ENCODE measurements around the gene ATIC. TPM values are rescaled to one million over a fixed set of nuclear protein-coding genes. Genes with fewer than 3 reads are reported as not detected.
A peak's percentile ranks its signal among the peaks of the same experiment; 100 is the strongest.

Gene ATIC
- 22.1 TPM for total RNA-seq
- polyA plus RNA-seq (ENCODE audit: insufficient read depth in 1 of 8, insufficient read length in 8 of 8, low replicate concordance in 1 of 8) = 10 to 100 TPM; 44.6 to 69.2 (median 51.8) TPM
- long read RNA-seq, donor 1, transcript ATIC-201 (16 exons, 2,213 nt) = major isoform, 5 of 6 reads
- long read RNA-seq, donor 1, partial matches to known transcripts = 0 of 6 reads
- long read RNA-seq, donor 1, other reads (novel, unspliced or antisense) = 0 of 6 reads
- long read RNA-seq, donor 2 = 0 reads
- long read RNA-seq, donor 3, transcript ATIC-201 (16 exons, 2,213 nt) = major isoform, 5 of 8 reads
- long read RNA-seq, donor 3, partial matches to known transcripts = 0 of 8 reads
- long read RNA-seq, donor 3, other reads (novel, unspliced or antisense) = 0 of 8 reads
- long read RNA-seq, donor 4, transcript ATIC-201 (16 exons, 2,213 nt) = major isoform, 5 of 6 reads
- long read RNA-seq, donor 4, partial matches to known transcripts = 0 of 6 reads
- long read RNA-seq, donor 4, other reads (novel, unspliced or antisense) = 0 of 6 reads
- long read RNA-seq, donor 5, transcript ATIC-201 (16 exons, 2,213 nt) = major isoform, 15 of 18 reads
- long read RNA-seq, donor 5, partial matches to known transcripts = 0 of 18 reads
- long read RNA-seq, donor 5, other reads (novel, unspliced or antisense) = 0 of 18 reads
- long read RNA-seq, donor 6, transcript ATIC-201 (16 exons, 2,213 nt) = major isoform, 8 of 11 reads
- long read RNA-seq, donor 6, partial matches to known transcripts = 0 of 11 reads
- long read RNA-seq, donor 6, other reads (novel, unspliced or antisense) = 0 of 11 reads
- long read RNA-seq, donor 7, transcript ATIC-201 (16 exons, 2,213 nt) = major isoform, 12 of 403 reads
- long read RNA-seq, donor 7, partial matches to known transcripts = 383 of 403 reads
- long read RNA-seq, donor 7, other reads (novel, unspliced or antisense) = 6 of 403 reads
- long read RNA-seq, donor 8, transcript ATIC-201 (16 exons, 2,213 nt) = major isoform, 5 of 6 reads
- long read RNA-seq, donor 8, partial matches to known transcripts = 0 of 6 reads
- long read RNA-seq, donor 8, other reads (novel, unspliced or antisense) = 0 of 6 reads
- long read RNA-seq, donor 9, partial matches to known transcripts = 0 of 6 reads
- long read RNA-seq, donor 9, other reads (novel, unspliced or antisense) = 0 of 6 reads
- long read RNA-seq, donor 10, transcript ATIC-201 (16 exons, 2,213 nt) = major isoform, 10 of 15 reads
- long read RNA-seq, donor 10, partial matches to known transcripts = 0 of 15 reads
- long read RNA-seq, donor 10, other reads (novel, unspliced or antisense) = 0 of 15 reads
- long read RNA-seq, donor 11, transcript ATIC-201 (16 exons, 2,213 nt) = major isoform, 6 of 294 reads
- long read RNA-seq, donor 11, partial matches to known transcripts = 287 of 294 reads
- long read RNA-seq, donor 11, other reads (novel, unspliced or antisense) = 0 of 294 reads

DNA sequence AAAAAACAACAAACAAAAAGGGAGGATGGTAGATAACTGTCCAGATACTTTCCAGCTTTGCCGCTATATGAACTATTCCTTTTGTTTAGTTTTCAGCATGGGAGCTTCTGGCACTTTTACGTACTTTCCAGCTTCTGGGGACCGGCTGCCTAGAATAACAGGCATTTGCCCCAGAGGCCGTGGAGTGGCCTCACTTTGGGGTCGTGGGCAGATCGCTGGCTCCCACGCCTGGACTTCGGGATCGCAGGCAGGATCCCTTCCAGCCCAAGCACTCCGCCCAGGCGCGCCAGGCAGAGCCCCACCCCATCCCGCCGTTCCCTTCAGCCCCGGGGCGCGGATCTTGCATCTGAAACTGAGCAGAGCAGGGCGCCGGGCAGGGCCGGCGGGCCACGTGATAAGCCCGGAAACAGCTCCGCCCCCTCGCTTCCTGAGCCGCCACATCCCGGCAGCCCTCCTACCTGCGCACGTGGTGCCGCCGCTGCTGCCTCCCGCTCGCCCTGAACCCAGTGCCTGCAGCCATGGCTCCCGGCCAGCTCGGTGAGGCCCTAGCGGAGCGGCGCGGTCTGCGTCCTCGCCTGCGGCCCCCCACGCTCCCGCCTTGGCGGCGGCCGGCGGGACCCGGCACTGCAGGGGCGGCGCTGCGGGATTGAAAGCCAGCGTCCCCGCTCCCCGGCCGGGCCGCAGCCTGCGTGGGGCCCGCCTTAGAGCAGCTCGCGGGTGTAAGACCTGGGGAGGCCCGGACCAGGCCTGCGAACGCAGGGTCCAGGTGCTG is at the start of gene ATIC:
Gene ATIC, plus strand, starts transcription at position 435 of the 772 bp plus-strand sequence. Its CDS starts 84 bp downstream, at position 519.
- H3K27me3 ChIP-seq (ENCODE audit: control insufficient read depth, insufficient read depth, low read length) = no peaks in the 10 kb centered on the region
- H3K9me3 ChIP-seq (replicated peaks; ENCODE audit: control insufficient read depth, low read depth, low read length) = no peaks in the 10 kb centered on the region
- H3K4me3 ChIP-seq (ENCODE audit: low read length) = peak within 1 kb of the TSS; percentile 63
- WGBS (ENCODE audit: insufficient coverage) = under 1% methylated on average over 63 of the region's 64 CpGs
- H3K36me3 ChIP-seq (ENCODE audit: control insufficient read depth, insufficient read depth, low read length) = peaks cover 2% of the 10 kb centered on the region
- peaks cover 11% of the 10 kb centered on the region for H3K4me1 ChIP-seq (ENCODE audit: control insufficient read depth, insufficient read depth, low read length)
- peak; percentile 94 for DNase-seq
- H3K27ac ChIP-seq (ENCODE audit: low read length) = peak within 1 kb of the TSS; percentile 72

DNA sequence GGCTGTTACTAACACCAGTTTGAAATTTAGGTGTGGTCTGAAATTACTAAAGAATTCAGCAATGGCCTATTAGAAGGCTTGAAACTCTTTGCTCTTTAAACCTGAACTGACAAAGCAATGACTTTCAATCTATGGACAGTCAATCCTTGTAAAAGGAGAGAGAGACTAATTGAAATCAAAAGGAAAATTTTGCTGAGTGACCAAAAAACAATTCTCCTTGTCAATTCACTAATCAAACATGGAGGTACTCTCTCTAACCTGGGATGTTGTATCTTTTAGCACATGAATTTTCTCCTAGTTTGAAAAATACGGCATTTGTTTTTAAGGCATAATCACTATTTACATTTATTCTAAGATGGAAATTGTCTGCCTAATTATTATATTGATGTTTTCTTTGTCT is 49.6 kb upstream of the ATIC start:
- no peaks in the 10 kb centered on the region for H3K36me3 ChIP-seq (ENCODE audit: control insufficient read depth, insufficient read depth, low read length)
- no peaks in the 10 kb centered on the region for H3K9me3 ChIP-seq (replicated peaks; ENCODE audit: control insufficient read depth, low read depth, low read length)
- no peak for DNase-seq
- no peak overlapping the region for H3K4me3 ChIP-seq (ENCODE audit: low read length)
- no peaks in the 10 kb centered on the region for H3K4me1 ChIP-seq (ENCODE audit: control insufficient read depth, insufficient read depth, low read length)
- H3K27ac ChIP-seq (ENCODE audit: low read length) = no peak overlapping the region
- no CpG with 5 or more reads among the region's 1 CpG for WGBS (ENCODE audit: insufficient coverage)
- H3K27me3 ChIP-seq (ENCODE audit: control insufficient read depth, insufficient read depth, low read length) = no peaks in the 10 kb centered on the region

DNA sequence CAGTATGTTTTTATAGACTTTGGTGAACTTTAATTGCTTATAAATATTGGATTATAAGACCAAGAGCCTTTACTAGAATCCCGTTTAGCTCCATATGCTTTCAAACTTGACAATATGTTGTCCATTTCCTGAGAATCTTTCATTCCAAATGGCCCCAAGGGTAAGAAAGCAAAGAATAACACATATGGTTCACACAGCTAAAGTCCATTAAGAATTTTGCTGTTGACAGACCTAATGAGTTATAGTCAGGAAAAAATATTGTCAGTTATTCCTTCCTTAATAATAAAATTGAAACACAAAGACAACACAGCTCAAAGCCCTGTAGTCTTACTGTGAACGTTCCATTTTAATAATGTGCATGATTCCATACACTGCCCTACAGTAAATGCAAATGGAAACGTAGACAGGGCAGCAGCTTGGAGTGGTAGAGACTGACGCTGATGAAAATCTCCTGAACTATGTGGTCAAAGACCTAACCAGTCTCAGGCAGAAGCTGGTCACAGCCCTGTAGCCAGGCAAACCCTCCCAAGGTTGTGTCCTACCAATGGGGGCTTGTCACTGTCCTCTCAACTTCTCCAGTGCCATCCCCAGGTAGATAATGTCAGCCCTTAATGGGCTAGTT is 49.0 kb upstream of the ATIC start:
- no peaks in the 10 kb centered on the region for H3K36me3 ChIP-seq (ENCODE audit: control insufficient read depth, insufficient read depth, low read length)
- no peaks in the 10 kb centered on the region for H3K27me3 ChIP-seq (ENCODE audit: control insufficient read depth, insufficient read depth, low read length)
- no peak overlapping the region for H3K4me3 ChIP-seq (ENCODE audit: low read length)
- H3K27ac ChIP-seq (ENCODE audit: low read length) = no peak overlapping the region
- no CpG with 5 or more reads among the region's 4 CpGs for WGBS (ENCODE audit: insufficient coverage)
- H3K4me1 ChIP-seq (ENCODE audit: control insufficient read depth, insufficient read depth, low read length) = no peaks in the 10 kb centered on the region
- peak; percentile 56 for DNase-seq
- no peaks in the 10 kb centered on the region for H3K9me3 ChIP-seq (replicated peaks; ENCODE audit: control insufficient read depth, low read depth, low read length)

DNA sequence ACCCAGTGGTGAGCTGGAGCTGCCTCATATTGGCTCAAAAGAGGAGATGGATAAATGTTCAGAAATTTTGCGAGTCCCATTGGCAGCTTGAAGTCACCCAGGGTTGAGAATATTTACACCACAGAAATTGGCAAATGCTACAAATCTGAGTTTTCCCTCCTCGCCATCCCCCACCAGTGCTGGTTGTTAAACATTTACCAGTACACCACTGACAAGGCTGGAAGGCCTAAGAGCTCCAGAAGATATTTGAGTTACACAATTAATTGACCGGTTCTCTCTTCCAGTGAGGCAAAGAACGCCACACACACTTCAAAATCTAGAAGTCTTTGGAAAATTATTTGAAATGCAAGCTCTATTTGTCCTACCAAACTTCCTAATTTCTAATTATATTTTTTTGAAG is 47.5 kb upstream of the ATIC start:
- Histone ChIP-seq H3K27me3 (ENCODE audit: control insufficient read depth, insufficient read depth, low read length) (no peaks in the 10 kb centered on the region), H3K36me3 (ENCODE audit: control insufficient read depth, insufficient read depth, low read length) (no peaks in the 10 kb centered on the region), H3K4me3 (ENCODE audit: low read length) (no peak overlapping the region), H3K9me3 (replicated peaks; ENCODE audit: control insufficient read depth, low read depth, low read length) (no peaks in the 10 kb centered on the region), H3K27ac (ENCODE audit: low read length) (no peak overlapping the region), H3K4me1 (ENCODE audit: control insufficient read depth, insufficient read depth, low read length) (peaks cover 1% of the 10 kb centered on the region)
- no CpG with 5 or more reads among the region's 4 CpGs for WGBS (ENCODE audit: insufficient coverage)
- DNase-seq = no peak

DNA sequence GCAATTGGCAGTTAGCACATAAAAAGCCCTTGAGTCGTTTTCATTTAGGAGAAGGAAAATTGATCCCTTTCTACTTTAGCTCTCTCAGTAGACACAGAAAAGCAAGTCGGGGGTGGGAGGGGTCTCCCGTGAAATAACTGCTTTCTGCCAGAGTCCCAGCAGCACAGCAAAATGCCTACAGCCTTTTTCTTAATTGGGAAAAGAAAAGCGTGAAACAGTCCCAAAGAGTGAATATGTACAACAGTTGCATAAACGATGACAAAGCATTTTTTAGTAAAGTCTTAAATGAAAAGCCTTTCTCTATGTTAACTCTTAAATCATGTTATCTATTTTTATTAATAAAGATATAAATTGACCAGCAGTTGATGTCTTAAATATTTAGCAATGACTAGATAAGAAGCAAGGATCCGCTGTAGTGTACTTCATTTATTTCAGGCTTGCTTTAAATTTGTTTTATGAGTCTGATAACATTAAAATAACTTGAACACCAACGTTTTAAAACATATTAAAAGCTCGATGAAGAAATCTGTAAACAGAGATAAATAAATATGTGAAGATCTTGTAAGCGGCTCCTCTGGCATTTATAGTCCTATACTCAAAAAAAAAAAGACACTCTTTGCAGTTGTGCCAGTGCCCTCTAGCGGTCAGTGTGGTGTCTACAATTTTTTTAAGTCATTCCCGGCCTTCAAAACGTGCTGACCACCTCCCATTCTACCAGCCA is 42.3 kb upstream of the ATIC start:
- WGBS (ENCODE audit: insufficient coverage) = no CpG with 5 or more reads among the region's 12 CpGs
- Histone ChIP-seq H3K9me3 (replicated peaks; ENCODE audit: control insufficient read depth, low read depth, low read length) (no peaks in the 10 kb centered on the region), H3K4me3 (ENCODE audit: low read length) (no peak overlapping the region), H3K36me3 (ENCODE audit: control insufficient read depth, insufficient read depth, low read length) (no peaks in the 10 kb centered on the region), H3K27me3 (ENCODE audit: control insufficient read depth, insufficient read depth, low read length) (no peaks in the 10 kb centered on the region), H3K4me1 (ENCODE audit: control insufficient read depth, insufficient read depth, low read length) (peaks cover 2% of the 10 kb centered on the region), H3K27ac (ENCODE audit: low read length) (no peak overlapping the region)
- peak; percentile 88 for DNase-seq

DNA sequence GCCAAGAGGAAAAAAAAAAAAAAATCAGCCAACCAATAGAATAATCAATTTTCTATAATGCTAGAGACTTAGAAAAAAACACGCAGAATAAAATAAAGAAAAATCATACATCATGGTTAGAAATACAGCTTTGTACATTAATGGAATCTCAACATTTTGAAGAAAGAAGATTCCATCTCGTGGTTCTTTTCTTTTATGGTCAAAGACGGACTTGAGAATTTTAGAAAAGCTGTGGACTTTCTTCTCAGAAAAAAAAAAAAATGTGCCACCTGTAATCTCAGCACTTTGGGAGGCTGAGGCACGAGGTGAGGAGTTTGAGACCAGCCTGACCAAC is 41.8 kb upstream of the ATIC start:
- WGBS (ENCODE audit: insufficient coverage) = no CpG with 5 or more reads among the region's 4 CpGs
- no peaks in the 10 kb centered on the region for H3K27me3 ChIP-seq (ENCODE audit: control insufficient read depth, insufficient read depth, low read length)
- H3K36me3 ChIP-seq (ENCODE audit: control insufficient read depth, insufficient read depth, low read length) = no peaks in the 10 kb centered on the region
- DNase-seq = no peak
- no peak overlapping the region for H3K27ac ChIP-seq (ENCODE audit: low read length)
- H3K4me1 ChIP-seq (ENCODE audit: control insufficient read depth, insufficient read depth, low read length) = peaks cover 2% of the 10 kb centered on the region
- H3K4me3 ChIP-seq (ENCODE audit: low read length) = no peak overlapping the region
- H3K9me3 ChIP-seq (replicated peaks; ENCODE audit: control insufficient read depth, low read depth, low read length) = no peaks in the 10 kb centered on the region

DNA sequence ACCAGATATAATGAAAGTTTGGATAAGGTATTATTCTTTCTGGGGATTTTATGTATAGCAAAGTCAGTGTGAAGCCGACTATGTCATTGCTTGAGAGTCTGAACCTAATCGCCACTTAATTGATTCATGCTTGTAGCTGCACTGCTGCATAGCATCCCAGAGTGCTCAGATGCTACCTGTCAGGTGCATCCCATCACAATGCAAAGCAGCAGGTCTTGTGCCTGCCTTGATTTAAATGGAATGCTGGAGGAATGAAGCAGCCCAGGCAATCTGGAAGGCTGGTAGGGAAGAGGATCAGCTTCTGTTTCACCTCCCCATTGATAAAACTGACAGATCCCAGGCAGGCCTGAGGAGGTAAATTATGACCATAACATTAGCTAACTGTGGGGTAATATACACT is 40.4 kb upstream of the ATIC start:
- H3K27me3 ChIP-seq (ENCODE audit: control insufficient read depth, insufficient read depth, low read length) = no peaks in the 10 kb centered on the region
- no peak overlapping the region for H3K4me3 ChIP-seq (ENCODE audit: low read length)
- no peak overlapping the region for H3K27ac ChIP-seq (ENCODE audit: low read length)
- no peak for DNase-seq
- no peaks in the 10 kb centered on the region for H3K9me3 ChIP-seq (replicated peaks; ENCODE audit: control insufficient read depth, low read depth, low read length)
- H3K4me1 ChIP-seq (ENCODE audit: control insufficient read depth, insufficient read depth, low read length) = peaks cover 2% of the 10 kb centered on the region
- WGBS (ENCODE audit: insufficient coverage) = 100% methylated on average over 1 of the region's 2 CpGs
- no peaks in the 10 kb centered on the region for H3K36me3 ChIP-seq (ENCODE audit: control insufficient read depth, insufficient read depth, low read length)

DNA sequence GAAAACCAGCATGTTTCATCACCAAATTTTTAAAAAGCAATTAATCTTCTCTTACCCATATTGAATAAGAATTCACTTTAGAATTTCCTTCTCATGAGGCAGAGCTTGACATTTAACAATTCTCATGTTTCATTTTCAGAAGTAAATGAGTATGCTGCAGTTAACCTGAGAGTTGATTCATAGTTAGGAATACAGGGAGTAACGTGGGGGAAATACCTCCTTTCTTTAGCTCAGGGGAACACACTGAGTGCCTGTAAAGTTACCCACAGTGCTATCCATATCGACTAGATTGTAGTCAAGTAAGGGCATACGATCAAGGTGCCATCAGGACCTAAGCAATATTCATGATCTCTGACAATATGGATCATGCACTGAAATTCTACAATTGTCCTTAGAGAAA is 38.9 kb upstream of the ATIC start:
- DNase-seq = no peak
- H3K27ac ChIP-seq (ENCODE audit: low read length) = no peak overlapping the region
- WGBS (ENCODE audit: insufficient coverage) = 67% methylated on average over 1 of the region's 3 CpGs
- H3K27me3 ChIP-seq (ENCODE audit: control insufficient read depth, insufficient read depth, low read length) = no peaks in the 10 kb centered on the region
- H3K9me3 ChIP-seq (replicated peaks; ENCODE audit: control insufficient read depth, low read depth, low read length) = no peaks in the 10 kb centered on the region
- H3K36me3 ChIP-seq (ENCODE audit: control insufficient read depth, insufficient read depth, low read length) = no peaks in the 10 kb centered on the region
- H3K4me1 ChIP-seq (ENCODE audit: control insufficient read depth, insufficient read depth, low read length) = peaks cover 2% of the 10 kb centered on the region
- no peak overlapping the region for H3K4me3 ChIP-seq (ENCODE audit: low read length)

All from muscle of leg (tissue), 16 donors.